Left renal pelvis (tissue), 4 donors: ENCODE results near the gene ATG7. TPM values are rescaled to one million over a fixed set of nuclear protein-coding genes. Genes with fewer than 3 reads are reported as not detected.

Experiments used
- DNase-seq, 4 donors: peaks; one replicate each; pipeline ENCODE4 v3.0.0-alpha.2; 2013; ENCODE audit warnings: low read depth in 4 of 4, low spot score in 3 of 4
- polyA plus RNA-seq, 4 donors: library from polyadenylated mRNA; unstranded; fragments of 120-200 nt; gene quantifications; one replicate each; pipeline ENCODE4 v1.2.1, GENCODE V29; 2013; ENCODE audit not compliant: insufficient read length in 4 of 4

The ATG7 gene, protein sequence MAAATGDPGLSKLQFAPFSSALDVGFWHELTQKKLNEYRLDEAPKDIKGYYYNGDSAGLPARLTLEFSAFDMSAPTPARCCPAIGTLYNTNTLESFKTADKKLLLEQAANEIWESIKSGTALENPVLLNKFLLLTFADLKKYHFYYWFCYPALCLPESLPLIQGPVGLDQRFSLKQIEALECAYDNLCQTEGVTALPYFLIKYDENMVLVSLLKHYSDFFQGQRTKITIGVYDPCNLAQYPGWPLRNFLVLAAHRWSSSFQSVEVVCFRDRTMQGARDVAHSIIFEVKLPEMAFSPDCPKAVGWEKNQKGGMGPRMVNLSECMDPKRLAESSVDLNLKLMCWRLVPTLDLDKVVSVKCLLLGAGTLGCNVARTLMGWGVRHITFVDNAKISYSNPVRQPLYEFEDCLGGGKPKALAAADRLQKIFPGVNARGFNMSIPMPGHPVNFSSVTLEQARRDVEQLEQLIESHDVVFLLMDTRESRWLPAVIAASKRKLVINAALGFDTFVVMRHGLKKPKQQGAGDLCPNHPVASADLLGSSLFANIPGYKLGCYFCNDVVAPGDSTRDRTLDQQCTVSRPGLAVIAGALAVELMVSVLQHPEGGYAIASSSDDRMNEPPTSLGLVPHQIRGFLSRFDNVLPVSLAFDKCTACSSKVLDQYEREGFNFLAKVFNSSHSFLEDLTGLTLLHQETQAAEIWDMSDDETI
- polyA plus RNA-seq = 10 to 100 TPM; 23.5 to 26.3 (median 25.4) TPM

DNA sequence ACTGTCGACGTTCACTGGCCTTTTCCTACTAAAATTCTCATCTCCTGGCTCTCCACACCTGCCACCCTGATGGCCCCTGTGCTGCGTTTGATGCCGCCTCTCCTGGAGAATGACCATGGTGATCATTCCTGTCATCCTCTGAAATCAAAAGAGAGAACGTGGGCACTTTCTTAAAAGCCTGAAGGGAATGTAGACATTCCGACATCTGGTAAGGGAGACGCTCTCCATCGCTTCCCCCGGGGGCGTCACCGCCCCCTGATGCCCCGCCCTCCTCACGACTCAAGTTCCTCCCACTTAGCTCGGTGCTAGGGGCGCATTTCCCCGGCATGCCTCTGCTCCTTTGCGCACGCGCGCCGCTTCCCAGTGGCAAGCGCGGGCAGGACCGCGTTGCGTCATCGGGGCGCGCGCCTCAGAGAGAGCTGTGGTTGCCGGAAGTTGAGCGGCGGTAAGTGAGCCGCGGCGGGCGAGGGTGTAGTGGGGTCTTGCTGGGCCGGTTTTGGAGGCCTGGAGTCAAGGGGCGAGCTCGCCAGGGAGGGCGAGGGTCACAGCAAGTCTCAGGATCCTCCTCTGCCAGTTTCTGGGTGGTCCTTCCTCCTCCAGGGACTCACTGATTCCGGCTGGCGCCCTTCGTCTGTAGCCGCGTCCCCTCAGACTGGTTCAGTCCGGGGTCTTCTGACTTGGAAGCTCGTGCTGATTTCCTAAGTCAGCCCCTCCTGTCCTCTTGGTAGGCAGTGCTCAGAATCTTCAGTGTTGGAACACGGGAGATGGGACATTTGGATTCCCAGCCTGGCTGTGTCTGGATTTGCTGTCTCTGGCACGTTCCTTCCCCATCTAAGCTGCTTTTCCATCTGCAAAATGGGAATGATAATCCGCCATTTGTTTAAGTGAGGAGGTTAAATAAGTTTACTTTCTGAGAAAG lies at the start of gene ATG7:
ATG7 (plus strand) TSS at position 412 of the 919 bp plus-strand sequence. CDS start 26,299 bp downstream, outside the sequence.
- peak; percentile 91 to 95 (median 94) for DNase-seq

DNA sequence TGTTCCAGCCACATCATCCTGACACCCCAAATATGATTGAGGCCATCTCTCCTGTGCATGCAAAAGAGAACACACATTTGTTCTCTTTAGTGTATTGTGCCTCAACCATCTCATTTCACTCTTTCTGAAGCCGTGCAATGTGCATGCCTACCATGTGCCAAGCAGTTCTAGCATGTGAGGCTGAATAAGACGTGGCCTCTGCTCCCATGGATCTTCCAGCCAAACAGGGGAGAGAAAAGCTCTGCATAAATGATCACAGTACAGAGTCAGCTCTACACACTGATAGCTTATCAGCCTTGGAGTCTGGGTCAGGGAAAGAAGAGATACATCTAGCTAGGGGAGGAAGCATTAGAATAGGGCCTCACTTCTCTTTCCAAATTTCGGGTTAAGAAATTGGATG lies 48.2 kb upstream of the ATG7 start:
- DNase-seq = no peak

GRCh38 chr3:11224870-11225229 lies 47.3 kb upstream of the ATG7 start:
- DNase-seq = no peak

- DNase-seq = no peak
Observed at GRCh38 chr3:11226042-11226370, 46.2 kb upstream of the ATG7 start.

GRCh38 chr3:11228041-11228440 lies 44.2 kb upstream of the ATG7 start:
- no peak for DNase-seq

- no peak for DNase-seq
Observed at GRCh38 chr3:11230125-11230524, 42.1 kb upstream of the ATG7 start.

- no peak for DNase-seq
Observed at GRCh38 chr3:11230832-11231231, 41.4 kb upstream of the ATG7 start.

GRCh38 chr3:11235385-11235784 lies 36.8 kb upstream of the ATG7 start:
- DNase-seq = no peak

GRCh38 chr3:11236588-11237461 lies 35.4 kb upstream of the ATG7 start:
- DNase-seq = peak in 1 of 4 donors; percentile 18

GRCh38 chr3:11238060-11238459 lies 34.1 kb upstream of the ATG7 start:
- DNase-seq = no peak

DNA sequence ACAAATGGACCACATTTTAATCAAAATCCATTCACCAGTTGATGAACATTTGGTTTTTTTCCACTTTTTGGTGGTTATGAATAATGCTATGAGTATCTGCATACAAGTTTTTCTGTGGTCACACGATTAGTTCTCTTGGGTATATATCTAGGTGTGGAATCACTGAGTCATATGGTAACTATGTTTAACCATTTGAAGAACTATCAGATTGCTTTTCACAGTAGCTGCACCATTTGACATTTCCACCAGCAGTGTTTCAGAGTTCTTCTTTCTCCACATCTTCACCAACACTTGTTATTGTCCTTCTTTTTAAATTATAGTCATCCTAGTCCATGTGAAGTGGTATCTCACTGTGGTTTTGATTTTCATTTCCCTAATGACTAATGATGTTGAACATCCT lies 33.3 kb upstream of the ATG7 start:
- no peak for DNase-seq

- DNase-seq = no peak
Observed at GRCh38 chr3:11239796-11240195, 32.4 kb upstream of the ATG7 start.

GRCh38 chr3:11240496-11240895 lies 31.7 kb upstream of the ATG7 start:
- DNase-seq = no peak

DNA sequence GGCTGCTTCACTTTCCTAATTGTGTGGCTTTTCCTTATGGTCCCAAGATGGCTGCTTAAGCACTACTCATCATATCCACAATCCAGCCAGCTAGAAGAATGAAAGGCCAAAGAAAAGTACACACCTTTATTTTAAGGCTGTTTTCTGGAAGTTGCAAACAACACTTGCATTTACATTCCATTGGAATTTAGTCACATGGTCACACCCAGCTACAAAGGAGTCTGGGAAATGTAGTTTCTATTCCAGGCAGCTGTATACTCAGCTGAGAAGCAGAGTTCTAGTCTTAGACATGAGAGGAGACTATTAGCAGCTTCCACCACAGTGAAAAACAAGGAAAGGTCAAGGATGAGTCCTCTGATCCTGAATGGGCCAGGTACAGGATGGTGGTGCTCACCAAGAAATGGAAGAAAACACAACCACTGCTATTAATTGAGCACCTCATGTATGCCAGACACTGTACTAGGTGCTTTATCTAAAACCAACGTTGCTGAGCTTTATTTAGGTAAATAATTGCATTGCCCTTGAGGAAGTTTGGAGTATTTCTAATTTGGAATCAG lies 28.0 kb upstream of the ATG7 start:
- DNase-seq = no peak

GRCh38 chr3:11245276-11245675 lies 26.9 kb upstream of the ATG7 start:
- DNase-seq = no peak

DNA sequence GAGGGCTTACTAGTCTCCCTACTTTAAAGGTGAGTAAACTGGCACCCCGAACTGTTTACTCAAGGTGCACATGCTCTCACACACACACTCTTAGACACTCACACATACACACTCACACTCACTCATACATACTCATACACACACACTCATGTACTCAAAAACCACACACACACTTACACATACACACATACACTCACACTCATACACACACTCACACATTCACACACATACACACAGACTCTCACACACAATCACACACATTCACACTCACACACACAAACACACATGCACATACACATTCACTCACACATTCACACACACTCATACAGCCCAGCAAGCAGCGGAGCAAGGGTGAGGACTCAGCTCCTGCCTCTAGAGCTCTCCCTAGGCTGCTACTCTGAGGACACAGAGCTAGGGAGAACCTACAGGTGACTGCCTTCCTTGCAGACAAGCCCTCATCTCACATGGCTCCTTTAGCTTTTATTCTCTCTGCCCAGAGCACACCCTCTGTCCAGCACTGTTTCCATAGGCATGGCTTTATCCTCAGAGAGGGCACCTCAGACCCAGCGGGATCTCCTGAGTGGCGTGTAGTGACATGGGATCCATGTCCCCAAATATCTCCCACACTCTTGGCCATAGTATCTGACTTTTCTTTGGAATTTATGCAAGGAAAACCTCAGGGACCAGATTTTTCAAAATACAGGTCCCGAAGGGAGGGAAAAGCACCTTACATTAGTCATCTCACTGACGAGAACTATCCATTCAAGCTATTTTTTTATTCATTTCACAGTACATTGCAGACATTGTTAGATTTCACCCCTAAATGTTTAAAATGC lies 26.2 kb upstream of the ATG7 start:
- no peak for DNase-seq

DNA sequence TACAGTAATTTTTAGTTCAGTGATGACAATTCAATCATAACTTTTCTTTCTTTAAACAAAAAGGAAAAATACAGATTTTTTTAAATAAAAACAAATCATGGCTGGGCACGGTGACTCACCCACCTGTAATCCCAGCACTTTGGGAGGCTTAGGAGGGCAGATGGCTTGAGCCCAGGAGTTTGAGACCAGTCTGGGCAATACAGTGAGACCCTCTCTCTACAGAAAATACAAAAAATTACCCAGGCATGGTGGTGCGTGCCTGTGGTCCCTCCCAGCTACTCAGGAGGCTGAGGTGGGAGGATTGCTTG lies 25.6 kb upstream of the ATG7 start:
- DNase-seq = no peak

DNA sequence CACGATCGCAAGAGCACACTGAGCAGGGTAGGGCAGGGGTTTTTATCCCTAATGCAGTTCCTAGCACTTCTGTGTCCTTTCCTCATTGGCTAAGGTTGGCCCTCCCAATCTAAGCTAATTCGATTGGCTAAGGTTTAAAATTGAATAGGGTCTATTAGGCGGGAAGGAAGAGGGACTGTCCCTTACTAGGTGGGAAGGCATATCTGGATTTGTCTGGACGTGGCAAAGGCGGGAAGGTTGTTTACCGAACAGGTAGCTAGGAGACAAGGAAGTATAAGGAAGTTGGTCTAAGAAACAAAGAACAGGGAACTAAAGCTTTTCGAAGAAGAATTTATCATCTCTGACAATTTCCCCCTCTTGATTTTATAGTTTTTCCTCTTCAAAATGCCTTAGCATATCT lies 24.8 kb upstream of the ATG7 start:
- DNase-seq = no peak

GRCh38 chr3:11248596-11248995 lies 23.6 kb upstream of the ATG7 start:
- no peak for DNase-seq
